Activated CD4-positive, alpha-beta T cell treated with anti-CD3 and anti-CD28 coated beads for 4 hours (primary cell): Measurements from ENCODE around the gene MAN1A1.
"Not testable (repeated sequence)": the region's sequence is repeated elsewhere in the genome, so short reads cannot be mapped to it uniquely, and the experiment has no call there.

Experiments used
- DNase-seq, 2 donors: peaks; one replicate each; pipeline ENCODE4 v3.0.0-alpha.2; 2020

The MAN1A1 gene

DNA sequence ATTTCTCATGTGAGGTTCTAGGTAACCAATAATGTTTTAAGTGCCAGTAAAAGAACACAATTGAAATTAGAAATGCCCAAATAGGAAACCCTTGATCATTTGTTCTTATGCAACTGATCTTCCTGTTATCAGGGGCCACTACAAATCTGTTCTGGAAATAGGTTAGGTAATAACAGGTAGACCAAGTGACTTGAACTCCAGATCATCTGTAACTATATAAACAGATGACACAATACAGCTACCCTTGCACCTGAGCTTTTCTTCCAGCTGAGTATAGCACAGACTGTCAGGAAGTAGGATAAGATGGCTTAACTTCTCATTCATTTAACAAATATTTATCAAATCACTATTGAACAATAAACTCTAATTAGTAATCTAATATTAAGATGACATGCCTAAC is 52.5 kb downstream of the MAN1A1 start:
- DNase-seq: no peak

DNA sequence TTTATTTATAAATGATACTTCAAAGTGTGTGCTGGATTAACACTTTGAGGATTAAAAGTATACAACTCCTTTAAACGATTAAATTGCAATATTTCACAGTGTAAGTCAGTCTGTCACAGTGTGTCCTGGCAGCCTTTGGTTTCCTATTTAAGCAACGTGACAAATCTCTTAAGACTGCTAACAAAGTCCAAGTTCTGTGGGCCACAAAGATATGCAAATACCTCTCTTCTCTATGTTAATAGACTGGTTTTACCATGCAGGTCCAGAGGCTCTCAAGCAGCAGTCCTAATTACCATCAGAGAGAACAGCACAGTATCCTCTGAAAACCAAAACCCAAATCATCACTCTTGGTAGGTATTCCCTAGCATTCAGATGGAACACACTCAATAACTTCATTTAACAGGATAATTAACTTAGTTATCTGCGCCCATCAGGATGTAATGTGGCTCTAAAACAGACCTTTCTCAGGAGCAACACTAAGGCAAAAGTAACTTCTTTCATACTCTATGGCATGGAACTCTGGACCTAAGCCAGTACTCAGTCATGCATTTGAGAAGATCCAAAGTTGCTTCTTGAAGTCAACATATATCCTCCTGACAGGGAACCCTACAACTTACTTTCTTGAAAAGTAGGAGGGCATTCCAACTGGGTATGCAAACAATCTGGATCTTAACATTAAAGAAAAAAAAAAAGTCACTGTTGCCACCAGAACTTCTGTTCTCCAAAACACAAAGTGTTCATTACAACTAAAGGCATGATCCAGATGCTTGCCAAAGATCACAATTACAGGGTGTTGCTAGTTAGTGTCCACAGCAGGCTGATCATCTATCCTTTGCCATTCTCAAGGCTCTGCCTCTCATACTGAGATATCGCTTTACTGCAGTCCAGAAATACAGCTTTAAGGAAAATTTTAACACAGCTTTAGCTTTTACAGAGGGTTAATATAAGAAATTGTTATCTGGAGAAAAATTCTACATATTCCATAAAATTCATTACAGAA is 53.2 kb downstream of the MAN1A1 start:
- DNase-seq: no peak

DNA sequence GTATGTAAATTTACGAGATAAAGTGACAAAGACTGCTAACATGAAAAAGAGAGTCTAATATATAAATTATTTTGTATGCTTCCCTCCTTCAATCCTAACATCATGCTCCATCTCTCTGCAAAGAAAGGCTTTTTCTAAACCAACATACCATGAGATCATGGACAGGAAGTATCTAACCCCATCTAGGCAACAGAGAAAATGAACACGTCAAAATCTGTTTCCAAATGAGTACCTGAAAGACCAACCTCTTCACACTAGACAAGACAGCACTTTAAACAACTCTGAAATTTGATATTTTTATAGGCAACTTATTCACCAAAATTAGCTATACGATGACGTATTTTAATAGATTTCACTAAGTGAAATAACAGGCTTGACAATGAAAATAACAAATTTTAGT is 54.6 kb downstream of the MAN1A1 start:
- DNase-seq: no peak

DNA sequence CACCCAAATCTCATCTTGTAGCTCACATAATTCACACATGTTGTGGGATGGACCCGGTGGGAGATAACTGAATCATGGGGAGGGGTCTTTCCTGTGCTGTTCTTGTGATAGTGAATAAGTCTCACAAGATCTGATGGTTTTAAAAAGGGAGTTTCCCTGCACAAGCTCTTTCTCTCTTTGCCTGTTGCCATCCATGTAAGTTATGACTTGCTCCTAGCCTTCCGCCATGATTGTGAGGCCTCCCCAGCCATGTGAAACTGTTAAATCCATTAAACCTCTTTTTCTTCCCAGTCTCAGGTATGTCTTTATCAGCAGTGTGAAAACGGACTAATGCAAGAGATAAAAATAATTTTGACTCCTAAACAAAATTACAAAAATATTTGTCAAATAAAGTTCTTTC is 58.5 kb downstream of the MAN1A1 start:
- not testable (repeated sequence) for DNase-seq

DNA sequence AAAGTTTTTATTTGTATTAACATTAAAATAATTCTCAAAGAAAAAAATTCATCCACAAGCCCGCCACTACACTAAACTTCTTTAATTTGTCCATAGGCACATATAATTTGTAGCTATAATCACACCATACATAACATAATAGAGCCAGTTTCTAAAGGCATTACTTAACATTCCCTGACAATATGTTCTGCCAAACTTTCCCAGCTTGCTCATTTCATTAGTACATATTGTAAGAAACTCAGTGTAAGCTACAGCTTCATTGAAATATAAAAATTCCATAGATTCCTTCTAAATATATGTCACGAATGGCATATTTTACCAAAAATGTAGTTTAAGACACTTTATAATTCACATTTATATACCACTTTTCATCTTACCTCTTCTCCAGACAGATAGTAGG is 59.3 kb downstream of the MAN1A1 start:
- DNase-seq: no peak

DNA sequence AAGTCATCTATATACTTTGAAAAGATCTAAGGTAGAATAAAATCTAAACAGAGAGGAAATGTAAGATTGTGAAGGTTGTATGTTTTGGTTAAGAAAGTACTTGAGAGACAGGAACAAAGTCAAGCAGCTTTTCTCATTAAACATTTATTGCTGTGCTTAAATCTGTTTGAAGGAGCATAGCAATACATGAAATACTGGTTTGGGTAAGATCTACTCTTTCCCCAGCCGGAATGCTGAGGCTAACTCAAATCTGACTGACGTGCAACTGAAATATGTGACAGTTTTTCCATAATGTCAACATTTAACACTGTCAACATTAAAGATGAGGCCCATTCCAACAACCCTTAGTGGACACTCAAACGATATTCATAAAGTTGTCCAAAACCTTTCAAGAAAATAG is 59.9 kb downstream of the MAN1A1 start:
- DNase-seq: no peak

DNA sequence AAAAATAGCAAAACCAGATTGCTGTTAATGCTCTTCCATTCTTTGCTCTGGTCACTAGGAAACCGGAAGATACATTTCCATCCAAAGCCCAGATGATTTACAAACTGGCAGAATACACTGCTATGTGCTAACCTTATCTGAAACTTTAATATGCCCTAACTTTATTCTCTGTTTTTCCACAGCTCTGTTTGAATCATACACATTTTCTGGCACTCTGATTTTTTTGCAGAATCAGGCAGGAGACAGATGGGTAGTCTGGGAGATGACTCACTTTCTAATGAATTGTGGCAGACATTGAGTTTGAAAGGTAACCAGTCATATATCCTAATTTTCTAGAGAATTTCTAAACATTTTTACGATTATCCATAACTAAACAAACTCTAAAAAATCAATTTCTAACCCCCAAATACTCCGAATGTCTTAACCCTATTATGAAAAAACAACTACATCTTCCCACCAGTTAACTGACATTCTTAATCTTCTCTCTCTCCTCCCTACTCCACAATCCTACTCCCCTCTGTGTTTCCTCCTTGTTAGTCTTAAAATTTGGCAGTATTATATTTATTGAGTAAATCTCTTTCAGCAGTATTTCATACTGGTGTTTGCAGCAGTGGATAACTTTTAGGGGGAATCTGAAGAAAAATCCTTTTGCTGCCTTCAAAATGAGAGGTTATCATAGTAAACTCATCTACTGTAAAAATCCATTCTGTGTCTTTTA is 63.5 kb downstream of the MAN1A1 start:
- DNase-seq: no peak

DNA sequence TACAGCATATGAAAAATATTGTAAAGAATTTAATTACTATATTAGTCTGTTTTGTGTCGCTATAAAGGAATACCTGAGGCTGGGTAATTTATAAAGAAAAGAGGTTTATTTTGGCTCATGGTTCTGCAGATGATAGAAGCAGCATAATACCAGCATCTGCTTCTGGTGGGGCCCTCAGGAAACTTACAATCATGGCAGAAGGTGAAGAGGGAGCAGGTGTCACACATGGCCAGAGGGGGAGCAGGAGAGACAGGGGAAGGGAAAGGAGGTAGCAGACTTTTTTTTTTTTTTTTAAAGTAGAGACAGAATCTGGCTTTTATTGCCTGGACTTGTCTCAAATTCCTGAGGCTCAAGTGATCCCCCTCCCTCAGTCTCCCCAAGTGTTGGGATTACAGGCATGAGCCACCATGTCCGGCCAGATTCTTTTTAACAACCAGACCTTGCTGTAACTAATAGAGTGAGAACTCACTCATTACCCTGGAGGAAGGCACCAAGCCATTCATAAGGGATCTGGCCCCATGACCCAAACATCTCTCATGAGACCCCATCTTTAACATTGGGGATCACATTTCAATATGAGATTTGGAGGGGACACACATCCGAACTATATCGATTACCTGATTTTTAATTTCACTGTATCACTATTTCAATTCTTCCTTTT is 64.6 kb downstream of the MAN1A1 start:
- no peak for DNase-seq

DNA sequence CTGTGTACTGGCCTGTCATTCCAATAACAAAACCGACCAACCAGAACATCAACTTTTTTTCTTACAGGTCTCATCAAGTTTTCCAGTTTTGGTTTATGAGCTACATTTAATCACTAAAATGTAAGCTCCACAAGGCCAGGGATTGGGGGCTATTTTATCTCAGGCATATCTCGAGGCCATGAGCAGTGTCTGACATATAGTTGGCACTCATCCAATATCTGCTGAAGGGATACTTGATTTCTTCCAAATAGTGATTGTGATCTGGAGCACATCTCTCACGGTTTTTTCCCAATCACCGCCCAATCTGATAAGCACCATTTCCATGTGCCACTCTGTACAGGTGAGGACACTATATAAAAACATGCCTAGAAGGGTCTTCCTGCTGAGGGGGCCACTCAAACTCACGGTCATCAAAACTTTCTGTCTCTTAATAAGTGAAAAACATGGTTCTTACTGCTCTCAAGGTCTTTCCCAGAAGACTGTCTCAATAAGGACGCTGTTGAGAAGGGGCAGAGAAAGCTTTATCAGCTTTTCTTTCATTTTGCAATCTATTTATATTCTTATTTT is 65.5 kb downstream of the MAN1A1 start:
- DNase-seq: no peak

DNA sequence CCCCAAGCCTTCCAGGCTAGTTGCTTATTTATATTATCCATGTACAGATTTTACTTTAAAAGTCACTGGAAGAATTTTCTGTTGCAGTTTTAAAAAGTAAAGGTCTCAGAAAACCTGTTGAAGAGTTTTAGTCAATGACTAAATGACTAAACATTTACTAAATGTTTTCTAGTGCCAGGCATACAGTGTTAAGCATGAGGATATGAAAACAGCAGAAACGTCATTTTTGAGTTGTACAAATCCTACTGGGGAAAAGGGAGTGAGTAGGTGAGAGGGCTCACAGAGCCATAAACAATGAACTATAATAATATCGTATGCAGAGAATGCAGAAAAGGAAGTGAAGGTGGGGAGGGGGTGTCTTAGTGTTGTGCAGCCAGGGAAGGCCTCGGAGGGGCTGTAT is 66.3 kb downstream of the MAN1A1 start:
- no peak for DNase-seq

DNA sequence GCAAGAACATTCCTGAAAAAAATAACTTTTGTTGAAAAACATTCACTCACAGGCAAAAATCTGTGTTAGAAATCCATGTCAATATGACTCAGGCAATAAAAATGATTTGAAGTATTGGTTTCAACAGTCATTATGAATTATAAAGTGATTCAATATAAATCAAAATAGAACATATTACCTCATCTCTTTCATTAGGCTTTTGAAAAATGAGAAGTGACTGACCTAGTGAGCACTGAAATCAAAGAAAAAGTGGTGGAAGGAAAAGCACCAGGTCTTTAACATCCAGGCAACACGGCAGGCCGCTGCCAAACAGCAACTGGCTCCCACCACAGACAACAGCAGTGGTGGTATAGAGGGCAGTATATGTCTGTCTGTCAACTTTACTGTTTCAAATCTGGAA is 68.9 kb downstream of the MAN1A1 start:
- no peak for DNase-seq

DNA sequence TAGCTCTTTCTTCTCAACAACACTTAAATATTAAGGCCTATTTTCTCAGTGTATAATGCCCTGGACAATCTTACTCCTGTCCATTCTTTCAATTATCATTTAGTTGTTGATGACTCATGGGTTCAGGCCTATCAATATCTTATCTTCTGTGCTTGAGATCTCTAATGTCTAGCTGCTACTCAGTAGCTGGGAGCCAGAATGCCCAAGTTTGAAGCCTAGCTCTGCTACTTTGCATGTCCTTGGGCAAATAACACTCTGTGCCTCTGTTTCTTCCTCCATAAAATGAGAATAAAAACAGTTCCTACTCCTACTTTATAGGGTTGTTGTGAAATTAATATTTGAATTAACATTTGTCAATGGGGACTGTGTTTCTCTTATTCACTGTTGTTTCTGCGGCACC is 69.5 kb downstream of the MAN1A1 start:
- DNase-seq: no peak

DNA sequence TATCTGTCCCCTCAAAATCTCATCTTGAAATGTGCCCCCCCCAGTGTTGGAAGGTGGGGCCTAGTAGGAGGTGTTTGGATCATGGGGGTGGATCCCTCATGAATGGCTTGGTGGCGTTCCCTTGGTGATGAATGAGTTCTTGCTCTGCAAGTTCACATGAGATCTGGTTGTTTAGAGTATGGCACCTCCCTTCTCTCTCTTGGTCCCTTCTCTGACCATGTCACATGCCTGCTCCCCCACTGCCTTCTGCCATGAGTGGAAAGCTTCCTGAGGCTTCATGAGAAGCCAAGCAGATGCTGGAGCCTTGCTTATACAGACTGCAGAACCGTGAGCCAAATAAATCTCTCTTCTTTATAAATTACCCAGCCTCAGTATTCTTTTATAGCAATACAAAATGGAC is 70.9 kb downstream of the MAN1A1 start:
- no peak for DNase-seq

DNA sequence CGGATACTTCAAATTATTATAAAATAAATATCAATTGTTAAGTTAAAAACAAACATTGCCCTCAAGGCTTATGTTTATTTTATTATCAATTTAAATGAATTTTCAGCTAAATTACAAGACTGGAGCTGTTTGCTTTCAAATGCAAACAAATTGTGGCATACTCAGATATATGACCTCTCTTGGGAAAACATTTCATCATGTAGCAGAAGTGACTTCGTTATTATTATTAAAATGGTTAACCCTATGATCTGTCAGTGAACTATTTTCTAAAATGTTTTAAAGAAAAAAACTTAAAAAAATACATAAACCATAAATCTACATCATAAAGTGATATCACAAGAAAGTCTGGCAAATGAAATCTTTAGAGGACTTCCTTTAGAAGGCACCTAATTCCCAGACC is 72.5 kb downstream of the MAN1A1 start:
- DNase-seq: no peak

DNA sequence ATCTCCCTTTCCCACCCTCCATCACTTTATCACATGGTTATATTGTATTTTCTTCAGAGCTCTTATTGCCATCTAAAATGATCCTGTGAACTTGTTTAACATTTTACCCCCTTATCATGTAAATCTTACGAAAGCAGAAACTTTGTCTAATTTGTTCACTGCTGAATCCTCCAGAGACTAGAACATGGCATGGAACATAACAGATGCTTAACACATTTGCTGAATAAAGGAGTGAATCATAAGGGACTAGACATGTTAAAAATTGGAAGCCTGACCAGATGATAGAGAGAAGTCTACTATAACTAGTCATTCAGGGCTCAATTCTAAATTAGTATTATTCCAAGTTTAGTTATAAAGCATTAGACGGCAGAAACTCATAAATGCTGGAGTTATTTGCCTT is 73.3 kb downstream of the MAN1A1 start:
- DNase-seq: no peak

DNA sequence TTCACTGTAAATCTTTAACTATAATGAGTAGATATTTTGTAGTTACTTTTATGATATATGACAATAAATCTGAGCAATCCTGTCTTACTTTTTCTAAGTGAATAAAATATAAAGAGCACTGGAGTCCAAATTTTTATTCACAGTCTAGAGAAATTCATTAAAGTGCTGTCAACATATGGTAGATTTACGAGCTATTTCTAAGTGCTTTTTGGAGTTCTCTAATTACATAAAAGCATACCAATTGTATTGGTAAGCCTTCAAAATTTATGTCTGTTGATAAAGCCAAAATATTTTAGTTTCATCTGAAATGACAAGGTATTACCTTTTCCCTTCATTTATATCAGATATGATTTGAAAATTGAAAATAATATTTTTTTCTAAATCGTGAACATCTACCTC is 75.4 kb downstream of the MAN1A1 start:
- DNase-seq: no peak

DNA sequence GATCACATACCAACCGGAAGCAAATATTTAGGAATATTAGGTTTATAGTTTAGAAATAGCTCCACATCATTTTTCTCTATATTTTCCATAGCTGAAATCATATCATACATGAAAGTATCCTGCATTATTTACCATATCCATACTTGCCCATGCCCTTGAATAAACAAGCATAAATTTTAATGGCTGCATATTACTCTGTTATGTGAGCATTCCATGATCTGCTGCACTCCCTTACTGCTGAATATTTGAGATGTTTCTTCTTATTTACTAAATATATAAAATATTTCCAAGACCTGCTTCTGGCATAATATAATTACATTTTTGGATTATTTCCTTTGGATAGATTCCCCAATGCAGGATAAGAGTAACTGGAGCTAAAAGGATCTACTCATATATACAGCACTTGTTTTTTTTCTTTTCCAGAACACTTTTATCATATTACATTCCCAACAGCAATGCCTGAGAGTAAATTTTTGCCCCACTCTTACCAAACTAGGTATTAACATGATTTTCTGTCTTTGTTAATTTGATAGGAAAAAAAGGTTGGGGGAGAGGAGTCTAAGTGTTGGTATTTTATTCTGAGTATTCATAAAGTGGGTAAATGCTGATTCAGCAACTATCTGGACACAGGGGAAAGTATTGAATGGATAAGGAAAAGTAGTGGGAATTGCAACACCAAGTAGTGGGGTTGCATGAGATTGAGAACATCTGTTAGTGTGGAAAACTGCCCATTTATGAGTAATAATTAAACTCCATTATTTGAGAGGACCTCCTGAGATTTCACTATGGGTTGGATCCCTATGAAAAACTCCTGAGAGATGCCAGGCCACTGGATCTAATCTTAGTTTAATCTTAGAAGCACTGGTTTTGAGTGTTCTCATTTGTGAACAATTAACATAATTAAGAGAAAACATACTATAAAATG is 76.0 kb downstream of the MAN1A1 start:
- DNase-seq: no peak

DNA sequence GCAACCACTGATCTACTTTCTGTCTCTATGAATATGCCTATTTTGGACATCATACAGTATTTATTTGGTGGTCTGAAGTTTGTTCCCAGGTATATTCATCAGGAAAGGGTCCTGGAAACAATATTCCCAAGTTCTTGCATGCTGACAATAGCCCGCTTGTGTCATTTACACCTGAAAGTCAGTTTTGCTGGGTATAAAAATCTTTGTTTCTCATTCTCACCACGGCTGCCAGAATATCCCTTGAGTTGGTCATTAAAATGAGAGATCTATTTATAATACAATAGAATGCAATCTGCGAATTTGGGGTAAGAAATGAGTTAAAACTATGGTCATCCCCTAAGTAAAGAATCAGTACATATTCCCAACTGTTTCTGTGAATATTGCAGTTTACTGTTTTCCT is 79.0 kb downstream of the MAN1A1 start:
- no peak for DNase-seq

DNA sequence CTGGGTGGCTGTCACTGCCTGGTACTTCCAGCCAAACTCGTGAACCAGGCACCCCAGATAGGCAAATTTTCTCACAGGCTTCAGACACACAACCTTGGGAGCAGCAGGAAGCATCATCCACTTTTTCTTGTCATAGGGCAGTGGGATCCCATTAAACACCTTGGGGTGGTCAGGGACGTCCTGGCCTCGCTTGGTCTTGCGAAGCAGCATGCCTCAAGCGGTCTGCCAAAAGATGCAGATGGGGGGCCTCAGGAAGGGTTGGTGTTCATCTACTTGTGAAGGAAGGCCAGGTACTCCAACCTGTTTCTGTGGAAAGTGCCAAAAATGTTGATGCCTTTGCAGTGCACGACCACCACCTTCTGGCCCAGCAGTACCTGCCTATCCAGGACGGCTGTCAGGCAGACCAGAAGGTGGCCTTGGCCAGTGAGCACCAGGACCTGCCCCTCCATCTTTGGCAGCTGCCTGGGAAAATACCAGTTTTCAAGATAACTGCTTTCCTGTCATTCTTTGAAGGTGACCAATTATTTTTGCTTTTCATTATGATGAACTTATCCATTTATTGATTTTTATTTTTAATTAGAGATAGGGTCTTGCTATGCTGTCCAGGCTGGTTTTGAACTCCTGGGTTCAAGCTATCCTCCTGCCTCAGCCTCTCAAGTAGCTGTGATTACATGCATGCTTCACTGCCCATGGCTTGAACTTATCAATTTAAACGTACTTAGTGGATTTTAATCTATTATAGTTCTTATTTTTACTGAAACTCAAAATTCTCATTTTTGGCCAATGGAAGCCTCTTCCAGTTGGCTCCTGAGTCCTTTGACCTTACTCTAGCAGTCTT is 80.1 kb downstream of the MAN1A1 start:
- no peak for DNase-seq

DNA sequence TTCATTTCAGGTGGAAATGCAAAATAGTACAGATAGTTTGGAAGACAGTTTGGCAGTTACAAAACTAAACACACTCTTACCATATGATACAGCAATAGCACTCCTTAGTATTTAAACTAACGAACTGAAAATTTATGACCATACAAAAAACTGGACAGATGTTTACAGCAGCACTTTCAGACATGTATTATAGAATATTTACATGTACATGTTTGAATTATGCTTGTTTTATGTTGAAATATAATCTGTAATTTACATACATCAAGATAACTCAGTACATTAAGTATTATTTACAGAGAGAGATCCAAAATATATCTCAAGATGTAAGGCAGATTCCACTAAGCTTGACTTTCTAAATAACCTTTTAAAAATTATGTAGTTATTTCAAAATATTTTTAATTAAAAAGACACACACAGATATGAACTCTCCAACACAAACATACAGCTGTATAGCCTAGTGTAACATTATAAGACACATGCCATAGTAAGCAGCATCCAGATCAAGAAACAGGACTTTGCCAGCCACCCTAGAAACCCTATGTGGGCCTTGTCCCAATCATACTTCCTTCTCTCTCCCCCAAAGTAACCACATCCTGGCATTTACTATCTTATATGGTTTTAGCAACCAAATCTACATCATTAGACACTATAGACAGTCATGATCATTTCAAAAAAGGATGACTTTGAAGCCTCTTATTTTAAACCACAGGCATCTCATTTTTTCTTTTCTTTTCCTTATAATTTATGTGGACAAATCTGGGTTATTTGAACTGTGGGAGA is 82.2 kb downstream of the MAN1A1 start:
- DNase-seq: no peak
